ENCODE measurements around the gene OTOGL.

OTOGL gene

DNA sequence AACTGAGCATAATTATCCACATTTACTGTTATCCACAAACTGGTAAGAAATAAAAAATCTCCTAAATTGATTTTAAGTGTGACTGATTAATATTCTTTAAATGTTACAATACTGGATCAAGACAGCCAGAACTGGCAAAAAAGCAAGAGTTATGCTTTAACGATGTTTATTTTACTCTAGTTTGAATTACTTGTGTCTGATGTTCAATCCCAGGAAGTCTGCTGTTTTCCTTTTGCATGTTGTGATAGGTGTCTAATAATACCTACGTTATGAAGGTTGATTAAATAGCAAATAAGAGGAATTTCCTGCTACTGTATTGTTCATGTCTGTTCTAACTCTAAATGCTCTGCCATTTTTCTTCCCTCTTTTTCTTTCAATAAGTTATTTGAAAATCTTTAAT, 34.4 kb upstream of the OTOGL start:
- CTCF ChIA-PET = interaction anchor here (0.7 kb wide), 1 partner anchor 118 kb away, joined by 3 read pairs; no protein-coding TSS in a partner anchor
- no peaks in the 10 kb centered on the region for H3K9me3 ChIP-seq (ENCODE audit: control insufficient read depth, insufficient read depth, low read depth, low read length)
- H3K27ac ChIP-seq (ENCODE audit: extremely low read depth, low read depth, low read length) = no peak overlapping the region
- H3K4me1 ChIP-seq (ENCODE audit: control insufficient read depth, insufficient read depth, low read length) = no peaks in the 10 kb centered on the region
- H3K4me3 ChIP-seq (ENCODE audit: low read depth, low read length) = no peak overlapping the region
- no peaks in the 10 kb centered on the region for H3K36me3 ChIP-seq (ENCODE audit: control insufficient read depth in 2 of 2, insufficient read depth in 1 of 2, low read length in 2 of 2)
- POLR2A ChIA-PET = no interaction called here
- no peak for TF ChIP-seq OVOL3 (tag by site-specific recombination; IDR thresholded peaks at IDR 0.05)
- TF ChIP-seq ZNF341 (tag by site-specific recombination; IDR thresholded peaks at IDR 0.05; ENCODE audit: low read depth) = no peak
- TF ChIP-seq, protein P1, sequence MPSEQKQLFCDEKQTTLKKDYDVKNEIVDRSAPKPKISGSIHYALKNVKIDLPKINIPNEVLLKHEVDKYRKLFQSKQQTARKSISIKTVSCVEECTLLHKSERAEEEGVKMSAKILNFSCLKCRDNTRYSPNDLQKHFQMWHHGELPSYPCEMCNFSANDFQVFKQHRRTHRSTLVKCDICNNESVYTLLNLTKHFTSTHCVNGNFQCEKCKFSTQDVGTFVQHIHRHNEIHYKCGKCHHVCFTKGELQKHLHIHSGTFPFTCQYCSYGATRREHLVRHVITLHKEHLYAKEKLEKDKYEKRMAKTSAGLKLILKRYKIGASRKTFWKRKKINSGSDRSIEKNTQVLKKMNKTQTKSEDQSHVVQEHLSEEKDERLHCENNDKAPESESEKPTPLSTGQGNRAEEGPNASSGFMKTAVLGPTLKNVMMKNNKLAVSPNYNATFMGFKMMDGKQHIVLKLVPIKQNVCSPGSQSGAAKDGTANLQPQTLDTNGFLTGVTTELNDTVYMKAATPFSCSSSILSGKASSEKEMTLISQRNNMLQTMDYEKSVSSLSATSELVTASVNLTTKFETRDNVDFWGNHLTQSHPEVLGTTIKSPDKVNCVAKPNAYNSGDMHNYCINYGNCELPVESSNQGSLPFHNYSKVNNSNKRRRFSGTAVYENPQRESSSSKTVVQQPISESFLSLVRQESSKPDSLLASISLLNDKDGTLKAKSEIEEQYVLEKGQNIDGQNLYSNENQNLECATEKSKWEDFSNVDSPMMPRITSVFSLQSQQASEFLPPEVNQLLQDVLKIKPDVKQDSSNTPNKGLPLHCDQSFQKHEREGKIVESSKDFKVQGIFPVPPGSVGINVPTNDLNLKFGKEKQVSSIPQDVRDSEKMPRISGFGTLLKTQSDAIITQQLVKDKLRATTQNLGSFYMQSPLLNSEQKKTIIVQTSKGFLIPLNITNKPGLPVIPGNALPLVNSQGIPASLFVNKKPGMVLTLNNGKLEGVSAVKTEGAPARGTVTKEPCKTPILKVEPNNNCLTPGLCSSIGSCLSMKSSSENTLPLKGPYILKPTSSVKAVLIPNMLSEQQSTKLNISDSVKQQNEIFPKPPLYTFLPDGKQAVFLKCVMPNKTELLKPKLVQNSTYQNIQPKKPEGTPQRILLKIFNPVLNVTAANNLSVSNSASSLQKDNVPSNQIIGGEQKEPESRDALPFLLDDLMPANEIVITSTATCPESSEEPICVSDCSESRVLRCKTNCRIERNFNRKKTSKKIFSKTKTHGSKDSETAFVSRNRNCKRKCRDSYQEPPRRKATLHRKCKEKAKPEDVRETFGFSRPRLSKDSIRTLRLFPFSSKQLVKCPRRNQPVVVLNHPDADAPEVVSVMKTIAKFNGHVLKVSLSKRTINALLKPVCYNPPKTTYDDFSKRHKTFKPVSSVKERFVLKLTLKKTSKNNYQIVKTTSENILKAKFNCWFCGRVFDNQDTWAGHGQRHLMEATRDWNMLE (tag by site-specific recombination; conservative IDR thresholded peaks at IDR 0.05; ENCODE audit: low read depth) = no peak
- TF ChIP-seq, protein P2, sequence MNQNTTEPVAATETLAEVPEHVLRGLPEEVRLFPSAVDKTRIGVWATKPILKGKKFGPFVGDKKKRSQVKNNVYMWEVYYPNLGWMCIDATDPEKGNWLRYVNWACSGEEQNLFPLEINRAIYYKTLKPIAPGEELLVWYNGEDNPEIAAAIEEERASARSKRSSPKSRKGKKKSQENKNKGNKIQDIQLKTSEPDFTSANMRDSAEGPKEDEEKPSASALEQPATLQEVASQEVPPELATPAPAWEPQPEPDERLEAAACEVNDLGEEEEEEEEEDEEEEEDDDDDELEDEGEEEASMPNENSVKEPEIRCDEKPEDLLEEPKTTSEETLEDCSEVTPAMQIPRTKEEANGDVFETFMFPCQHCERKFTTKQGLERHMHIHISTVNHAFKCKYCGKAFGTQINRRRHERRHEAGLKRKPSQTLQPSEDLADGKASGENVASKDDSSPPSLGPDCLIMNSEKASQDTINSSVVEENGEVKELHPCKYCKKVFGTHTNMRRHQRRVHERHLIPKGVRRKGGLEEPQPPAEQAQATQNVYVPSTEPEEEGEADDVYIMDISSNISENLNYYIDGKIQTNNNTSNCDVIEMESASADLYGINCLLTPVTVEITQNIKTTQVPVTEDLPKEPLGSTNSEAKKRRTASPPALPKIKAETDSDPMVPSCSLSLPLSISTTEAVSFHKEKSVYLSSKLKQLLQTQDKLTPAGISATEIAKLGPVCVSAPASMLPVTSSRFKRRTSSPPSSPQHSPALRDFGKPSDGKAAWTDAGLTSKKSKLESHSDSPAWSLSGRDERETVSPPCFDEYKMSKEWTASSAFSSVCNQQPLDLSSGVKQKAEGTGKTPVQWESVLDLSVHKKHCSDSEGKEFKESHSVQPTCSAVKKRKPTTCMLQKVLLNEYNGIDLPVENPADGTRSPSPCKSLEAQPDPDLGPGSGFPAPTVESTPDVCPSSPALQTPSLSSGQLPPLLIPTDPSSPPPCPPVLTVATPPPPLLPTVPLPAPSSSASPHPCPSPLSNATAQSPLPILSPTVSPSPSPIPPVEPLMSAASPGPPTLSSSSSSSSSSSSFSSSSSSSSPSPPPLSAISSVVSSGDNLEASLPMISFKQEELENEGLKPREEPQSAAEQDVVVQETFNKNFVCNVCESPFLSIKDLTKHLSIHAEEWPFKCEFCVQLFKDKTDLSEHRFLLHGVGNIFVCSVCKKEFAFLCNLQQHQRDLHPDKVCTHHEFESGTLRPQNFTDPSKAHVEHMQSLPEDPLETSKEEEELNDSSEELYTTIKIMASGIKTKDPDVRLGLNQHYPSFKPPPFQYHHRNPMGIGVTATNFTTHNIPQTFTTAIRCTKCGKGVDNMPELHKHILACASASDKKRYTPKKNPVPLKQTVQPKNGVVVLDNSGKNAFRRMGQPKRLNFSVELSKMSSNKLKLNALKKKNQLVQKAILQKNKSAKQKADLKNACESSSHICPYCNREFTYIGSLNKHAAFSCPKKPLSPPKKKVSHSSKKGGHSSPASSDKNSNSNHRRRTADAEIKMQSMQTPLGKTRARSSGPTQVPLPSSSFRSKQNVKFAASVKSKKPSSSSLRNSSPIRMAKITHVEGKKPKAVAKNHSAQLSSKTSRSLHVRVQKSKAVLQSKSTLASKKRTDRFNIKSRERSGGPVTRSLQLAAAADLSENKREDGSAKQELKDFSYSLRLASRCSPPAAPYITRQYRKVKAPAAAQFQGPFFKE (tag by site-specific recombination; IDR thresholded peaks at IDR 0.05; ENCODE audit: borderline replicate concordance) = no peak
- TF ChIP-seq, protein P3, sequence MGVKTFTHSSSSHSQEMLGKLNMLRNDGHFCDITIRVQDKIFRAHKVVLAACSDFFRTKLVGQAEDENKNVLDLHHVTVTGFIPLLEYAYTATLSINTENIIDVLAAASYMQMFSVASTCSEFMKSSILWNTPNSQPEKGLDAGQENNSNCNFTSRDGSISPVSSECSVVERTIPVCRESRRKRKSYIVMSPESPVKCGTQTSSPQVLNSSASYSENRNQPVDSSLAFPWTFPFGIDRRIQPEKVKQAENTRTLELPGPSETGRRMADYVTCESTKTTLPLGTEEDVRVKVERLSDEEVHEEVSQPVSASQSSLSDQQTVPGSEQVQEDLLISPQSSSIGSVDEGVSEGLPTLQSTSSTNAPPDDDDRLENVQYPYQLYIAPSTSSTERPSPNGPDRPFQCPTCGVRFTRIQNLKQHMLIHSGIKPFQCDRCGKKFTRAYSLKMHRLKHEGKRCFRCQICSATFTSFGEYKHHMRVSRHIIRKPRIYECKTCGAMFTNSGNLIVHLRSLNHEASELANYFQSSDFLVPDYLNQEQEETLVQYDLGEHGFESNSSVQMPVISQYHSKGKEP (tag by site-specific recombination; IDR thresholded peaks at IDR 0.05) = no peak
- no peak for TF ChIP-seq GLI4 (tag by site-specific recombination; IDR thresholded peaks at IDR 0.05)
- TF ChIP-seq, protein P4, sequence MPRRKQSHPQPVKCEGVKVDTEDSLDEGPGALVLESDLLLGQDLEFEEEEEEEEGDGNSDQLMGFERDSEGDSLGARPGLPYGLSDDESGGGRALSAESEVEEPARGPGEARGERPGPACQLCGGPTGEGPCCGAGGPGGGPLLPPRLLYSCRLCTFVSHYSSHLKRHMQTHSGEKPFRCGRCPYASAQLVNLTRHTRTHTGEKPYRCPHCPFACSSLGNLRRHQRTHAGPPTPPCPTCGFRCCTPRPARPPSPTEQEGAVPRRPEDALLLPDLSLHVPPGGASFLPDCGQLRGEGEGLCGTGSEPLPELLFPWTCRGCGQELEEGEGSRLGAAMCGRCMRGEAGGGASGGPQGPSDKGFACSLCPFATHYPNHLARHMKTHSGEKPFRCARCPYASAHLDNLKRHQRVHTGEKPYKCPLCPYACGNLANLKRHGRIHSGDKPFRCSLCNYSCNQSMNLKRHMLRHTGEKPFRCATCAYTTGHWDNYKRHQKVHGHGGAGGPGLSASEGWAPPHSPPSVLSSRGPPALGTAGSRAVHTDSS (tag by site-specific recombination; IDR thresholded peaks at IDR 0.05) = no peak
- TF ChIP-seq, protein P5, sequence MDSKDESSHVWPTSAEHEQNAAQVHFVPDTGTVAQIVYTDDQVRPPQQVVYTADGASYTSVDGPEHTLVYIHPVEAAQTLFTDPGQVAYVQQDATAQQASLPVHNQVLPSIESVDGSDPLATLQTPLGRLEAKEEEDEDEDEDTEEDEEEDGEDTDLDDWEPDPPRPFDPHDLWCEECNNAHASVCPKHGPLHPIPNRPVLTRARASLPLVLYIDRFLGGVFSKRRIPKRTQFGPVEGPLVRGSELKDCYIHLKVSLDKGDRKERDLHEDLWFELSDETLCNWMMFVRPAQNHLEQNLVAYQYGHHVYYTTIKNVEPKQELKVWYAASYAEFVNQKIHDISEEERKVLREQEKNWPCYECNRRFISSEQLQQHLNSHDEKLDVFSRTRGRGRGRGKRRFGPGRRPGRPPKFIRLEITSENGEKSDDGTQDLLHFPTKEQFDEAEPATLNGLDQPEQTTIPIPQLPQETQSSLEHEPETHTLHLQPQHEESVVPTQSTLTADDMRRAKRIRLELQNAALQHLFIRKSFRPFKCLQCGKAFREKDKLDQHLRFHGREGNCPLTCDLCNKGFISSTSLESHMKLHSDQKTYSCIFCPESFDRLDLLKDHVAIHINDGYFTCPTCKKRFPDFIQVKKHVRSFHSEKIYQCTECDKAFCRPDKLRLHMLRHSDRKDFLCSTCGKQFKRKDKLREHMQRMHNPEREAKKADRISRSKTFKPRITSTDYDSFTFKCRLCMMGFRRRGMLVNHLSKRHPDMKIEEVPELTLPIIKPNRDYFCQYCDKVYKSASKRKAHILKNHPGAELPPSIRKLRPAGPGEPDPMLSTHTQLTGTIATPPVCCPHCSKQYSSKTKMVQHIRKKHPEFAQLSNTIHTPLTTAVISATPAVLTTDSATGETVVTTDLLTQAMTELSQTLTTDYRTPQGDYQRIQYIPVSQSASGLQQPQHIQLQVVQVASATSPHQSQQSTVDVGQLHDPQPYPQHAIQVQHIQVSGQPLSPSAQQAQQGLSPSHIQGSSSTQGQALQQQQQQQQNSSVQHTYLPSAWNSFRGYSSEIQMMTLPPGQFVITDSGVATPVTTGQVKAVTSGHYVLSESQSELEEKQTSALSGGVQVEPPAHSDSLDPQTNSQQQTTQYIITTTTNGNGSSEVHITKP (tag by site-specific recombination; IDR thresholded peaks at IDR 0.05) = no peak
- TF ChIP-seq ZNF558 (tag by site-specific recombination; IDR thresholded peaks at IDR 0.05) = no peak
- no peak for TF ChIP-seq YY2 (tag by site-specific recombination; IDR thresholded peaks at IDR 0.05)
- TF ChIP-seq PRDM1 (tag by site-specific recombination; IDR thresholded peaks at IDR 0.05) = no peak
- TF ChIP-seq ZNF248 (tag by site-specific recombination; IDR thresholded peaks at IDR 0.05) = no peak
- no peak for TF ChIP-seq ZNF214 (tag by site-specific recombination; IDR thresholded peaks at IDR 0.05; ENCODE audit: borderline replicate concordance)
